HepG2 (cell line): ENCODE results near the gene MUSK. TPM values are rescaled to one million over a fixed set of nuclear protein-coding genes. Genes with fewer than 3 reads are reported as not detected.

Experiments used
- ATAC-seq: fragments of 200-7000 bp; cut with Tn5 transposase; 3 replicates; pipeline ENCODE4 v1.9.1; 2020; ENCODE audit warnings: mild to moderate bottlenecking, moderate library complexity
- BruUV-seq: library from RNA; stranded (reverse); fragments of 400-500 nt; replicated peaks from 2 replicates; lab custom pipeline; 2021; lab: Mats Ljungman, UMichigan
- CTCF ChIA-PET: fragments of 300-600 bp; formaldehyde crosslinking; extraction: SDS; loops from one replicate; lab custom pipeline; 2021; ENCODE audit warnings: low total read pairs, inconsistent platforms, low intra/inter-chr PET ratio; lab: Yijun Ruan, JAX
- POLR2A ChIA-PET: fragments of 350-600 bp; sonication (Branson Sonifier 250); formaldehyde crosslinking; loops from one replicate; lab custom pipeline; 2020; ENCODE audit warnings: antibody characterized with exemption, inconsistent platforms; lab: Yijun Ruan, JAX
- DNase-seq: peaks from one replicate; pipeline ENCODE4 v3.0.0-alpha.2; 2015; ENCODE audit warnings: low spot score
- FAIRE-seq: peaks from 3 replicates; lab custom pipeline; 2011; peaks lifted over from hg19 to GRCh38; lab: Jason Lieb, UNC
- H2AFZ ChIP-seq: one replicate; pipeline ENCODE4 v1.6.1; 2011; ENCODE audit warnings: low read length, inconsistent platforms
- H3K27ac ChIP-seq: fragments of 300-600 bp; 3 replicates; pipeline ENCODE4 v1.8.0; 2011; ENCODE audit warnings: mixed run types, mild to moderate bottlenecking, mixed read lengths, low read length, inconsistent platforms; ENCODE audit not compliant: insufficient read depth; ENCODE audit errors: extremely low read length
- H3K27me3 ChIP-seq, 2 experiments: fragments of 200-600 bp in 1 of 2; 2 replicates in 1 of 2; 3 replicates in 1 of 2; pipeline versions ENCODE4 v1.6.0 to v1.8.0; 2011; ENCODE audit warnings: low read length in 2 of 2, mild to moderate bottlenecking in 2 of 2, moderate library complexity in 2 of 2, inconsistent platforms in 1 of 2; ENCODE audit not compliant: insufficient read depth in 2 of 2, control insufficient read depth in 1 of 2
- H3K36me3 ChIP-seq, 2 experiments: fragments of 200-600 bp in 1 of 2; replicated peaks in 1 of 2; 2 replicates in 1 of 2; 3 replicates in 1 of 2; pipeline versions ENCODE4 v1.5.1 to v1.8.0; 2011; ENCODE audit warnings: low read length in 2 of 2, inconsistent platforms in 1 of 2; ENCODE audit not compliant: insufficient read depth in 2 of 2, control insufficient read depth in 1 of 2
- H3K4me1 ChIP-seq: 2 replicates; pipeline ENCODE4 v1.5.1; 2012; ENCODE audit warnings: low read length, inconsistent platforms; ENCODE audit not compliant: insufficient read depth
- H3K4me2 ChIP-seq: 2 replicates; pipeline ENCODE4 v1.6.0; 2011; ENCODE audit warnings: low read depth, low read length, inconsistent platforms
- H3K4me3 ChIP-seq, 3 experiments: fragments of 200-600 bp in 1 of 3; sonication (generic), shearing (Covaris generic) in 1 of 3; replicated peaks in 1 of 3; 2 replicates each; pipeline ENCODE4 v1.5.1; 2011 to 2016; ENCODE audit warnings: low read length in 3 of 3, inconsistent platforms in 2 of 3, low read depth in 2 of 3, mild to moderate bottlenecking in 2 of 3, control low read depth in 1 of 3, mixed read lengths in 1 of 3; ENCODE audit not compliant: insufficient read depth in 1 of 3
- H3K79me2 ChIP-seq: one replicate; pipeline ENCODE4 v1.6.1; 2011; ENCODE audit warnings: low read length, inconsistent platforms; ENCODE audit not compliant: insufficient read depth
- H3K9ac ChIP-seq: 2 replicates; pipeline ENCODE4 v1.6.0; 2011; ENCODE audit warnings: mild to moderate bottlenecking, low read depth, low read length, inconsistent platforms; ENCODE audit not compliant: insufficient read depth
- H3K9me3 ChIP-seq: 2 replicates; pipeline ENCODE4 v1.5.1; 2012; ENCODE audit warnings: mild to moderate bottlenecking, low read length
- H4K20me1 ChIP-seq: 2 replicates; pipeline ENCODE4 v1.6.0; 2011; ENCODE audit warnings: inconsistent platforms, mild to moderate bottlenecking, low read length, moderate library complexity; ENCODE audit not compliant: insufficient read depth
- ARID2 ChIP-seq: sonication (generic); formaldehyde crosslinking; IDR thresholded peaks from 2 replicates; pipeline ENCODE4 v1.8.1; 2022; ENCODE audit warnings: mild to moderate bottlenecking, missing genetic modification reagents, borderline replicate concordance
- HDAC2 ChIP-seq: sonication (generic); formaldehyde crosslinking; IDR thresholded peaks from 2 replicates; pipeline ENCODE4 v1.4.0; 2020; ENCODE audit warnings: missing genetic modification reagents
- MXD4 ChIP-seq: IDR thresholded peaks from 2 replicates; pipeline ENCODE4 v1.6.1; 2016; ENCODE audit warnings: mild to moderate bottlenecking, missing biosample characterization, missing genetic modification reagents
- NFKBIZ ChIP-seq: IDR thresholded peaks from 2 replicates; pipeline ENCODE4 v1.6.1; 2018; ENCODE audit warnings: missing genetic modification reagents, missing compliant biosample characterization
- NFRKB ChIP-seq: fragments of 450-650 bp; IDR thresholded peaks from 2 replicates; pipeline ENCODE4 v1.6.1; 2017
- NRL ChIP-seq: sonication (generic); formaldehyde crosslinking; IDR thresholded peaks from 2 replicates; pipeline ENCODE4 v1.5.0; 2020; ENCODE audit warnings: missing genetic modification reagents, mild to moderate bottlenecking, moderate library complexity, borderline replicate concordance
- PAXIP1 ChIP-seq: sonication (generic); formaldehyde crosslinking; conservative IDR thresholded peaks from 2 replicates; pipeline ENCODE4 v1.4.0; 2020; ENCODE audit warnings: mild to moderate bottlenecking, missing genetic modification reagents, moderate library complexity
- SAP130 ChIP-seq: IDR thresholded peaks from 2 replicates; pipeline ENCODE4 v1.6.1; 2016; ENCODE audit warnings: low read depth
- SOX13 ChIP-seq, 3 experiments: fragments of 450-650 bp in 1 of 3; sonication (generic) in 1 of 3; formaldehyde crosslinking in 1 of 3; IDR thresholded peaks in 2 of 3; conservative IDR thresholded peaks in 1 of 3; 2 replicates each; pipeline versions ENCODE4 v1.5.0 to v1.6.1; 2016 to 2020; ENCODE audit warnings: antibody characterized with exemption in 1 of 3, mild to moderate bottlenecking in 1 of 3, missing compliant biosample characterization in 1 of 3, missing genetic modification reagents in 1 of 3, moderate library complexity in 1 of 3
- STAG1 ChIP-seq: sonication (generic); formaldehyde crosslinking; IDR thresholded peaks from 2 replicates; pipeline ENCODE4 v1.4.0; 2020; ENCODE audit warnings: missing genetic modification reagents
- TMF1 ChIP-seq: sonication (generic); formaldehyde crosslinking; IDR thresholded peaks from 2 replicates; pipeline ENCODE4 v1.8.1; 2022; ENCODE audit warnings: low read depth, missing genetic modification reagents
- ZBTB21 ChIP-seq: sonication (generic); formaldehyde crosslinking; IDR thresholded peaks from 2 replicates; pipeline ENCODE4 v1.4.0; 2020; ENCODE audit warnings: missing genetic modification reagents
- ZBTB3 ChIP-seq: sonication (generic); formaldehyde crosslinking; IDR thresholded peaks from 2 replicates; pipeline ENCODE4 v1.4.0; 2020; ENCODE audit warnings: low read depth, mild to moderate bottlenecking, moderate library complexity, missing genetic modification reagents, borderline replicate concordance
- ZBTB7A ChIP-seq: sonication (generic); formaldehyde crosslinking; IDR thresholded peaks from 2 replicates; pipeline ENCODE4 v1.8.0; 2022; ENCODE audit warnings: mild to moderate bottlenecking, missing genetic modification reagents
- ZFX ChIP-seq: sonication (generic); formaldehyde crosslinking; IDR thresholded peaks from 2 replicates; pipeline ENCODE4 v1.4.0; 2020; ENCODE audit warnings: mild to moderate bottlenecking, low read depth, missing genetic modification reagents, moderate library complexity
- ZIK1 ChIP-seq: sonication (generic); formaldehyde crosslinking; IDR thresholded peaks from 2 replicates; pipeline ENCODE4 v1.5.0; 2020; ENCODE audit warnings: mild to moderate bottlenecking, low read depth, missing genetic modification reagents, borderline replicate concordance
- ZNF34 ChIP-seq: sonication (generic); formaldehyde crosslinking; IDR thresholded peaks from 2 replicates; pipeline ENCODE4 v1.4.0; 2020; ENCODE audit warnings: mild to moderate bottlenecking, missing genetic modification reagents, borderline replicate concordance
- ZNF589 ChIP-seq: sonication (generic); formaldehyde crosslinking; conservative IDR thresholded peaks from 2 replicates; pipeline ENCODE4 v1.8.0; 2022; ENCODE audit warnings: mild to moderate bottlenecking, moderate library complexity, missing genetic modification reagents
- ZNF737 ChIP-seq: sonication (generic); formaldehyde crosslinking; IDR thresholded peaks from 2 replicates; pipeline ENCODE4 v1.5.0; 2020; ENCODE audit warnings: missing genetic modification reagents, mild to moderate bottlenecking, borderline replicate concordance
- ZNF83 ChIP-seq: sonication (generic); formaldehyde crosslinking; IDR thresholded peaks from 2 replicates; pipeline ENCODE4 v1.4.0; 2020; ENCODE audit warnings: missing genetic modification reagents, mild to moderate bottlenecking, borderline replicate concordance
- WGBS: methylation state at CpG from one replicate; pipeline ENCODE4 v1.1.6; 2017; ENCODE audit warnings: low lambda C conversion rate; 5-methylcytosine and 5-hydroxymethylcytosine counted together
- in situ Hi-C: cut with HindIII; loops from 2 replicates; pipeline ENCODE4 v1.10.0; 2017; ENCODE audit warnings: low pct_unique_long_range_greater_than_20kb; ENCODE audit not compliant: extremely low pct_ligation_motif_present
- intact Hi-C: fragments of 100-400 bp; cut with micrococcal nuclease; formaldehyde crosslinking; loops from one replicate; pipeline ENCODE4 v1.10.0; 2022; ENCODE audit not compliant: unreplicated experiment
- polyA plus RNA-seq, 8 experiments: library from polyadenylated mRNA; depleted of rRNA in 3 of 8; stranded (reverse) in 7 of 8; unstranded in 1 of 8; fragments of >200 nt; fragmentation: Illumina TruSeq in 4 of 8; extraction: Trizol in 4 of 8; gene quantifications; 2 replicates each; pipeline versions ENCODE4 v1.2.1 to v1.2.3, GENCODE V29; 2011 to 2016; ENCODE audit warnings: low read depth in 4 of 8, missing spikeins in 1 of 8, mixed read lengths in 1 of 8; ENCODE audit not compliant: insufficient read depth in 1 of 8
- total RNA-seq, 5 experiments: library from RNA; depleted of rRNA; stranded (reverse); fragments of >200 nt; fragmentation: Illumina TruSeq; extraction: Trizol; gene quantifications; 2 replicates each; pipeline ENCODE4 v1.2.3, GENCODE V29; 2016; ENCODE audit warnings: low read depth in 1 of 5

Gene MUSK
- total and polyA plus RNA-seq, 2 of the 13 experiments (the other 11 are each of a cell fraction or from before 2014, with no cell fraction given) = not detected

DNA sequence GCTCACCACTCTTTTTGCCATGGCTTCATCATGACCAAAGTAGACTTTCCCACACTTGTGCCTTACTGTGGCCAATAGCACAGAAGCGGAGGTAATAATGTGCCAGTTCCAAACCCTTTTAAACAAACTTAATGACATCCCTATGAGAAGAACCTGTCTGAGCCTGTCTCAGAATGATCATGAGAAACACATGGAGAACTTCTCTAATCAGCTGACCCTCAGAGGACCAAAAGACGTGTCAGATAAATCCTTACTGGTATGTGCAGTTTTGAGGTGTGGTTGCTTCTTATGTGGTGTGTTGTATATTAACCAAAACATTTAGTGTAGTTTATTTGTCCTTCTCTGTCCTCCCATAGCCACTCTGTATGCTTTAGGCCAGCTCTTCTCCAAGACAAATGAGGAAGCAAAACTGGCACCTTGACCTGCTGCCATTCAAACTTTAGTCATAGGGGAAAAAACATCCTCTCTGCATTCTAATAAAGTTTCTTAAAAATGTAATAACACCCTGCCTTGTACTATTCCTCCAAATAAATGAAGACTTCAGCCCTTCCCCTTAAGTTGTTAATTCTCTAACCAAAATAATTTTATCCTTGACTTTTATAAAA lies 168.9 kb downstream of the MUSK start:
- ChIA-PET CTCF (no interaction called here), POLR2A (no interaction called here)
- no peak for TF ChIP-seq NFRKB
- TF ChIP-seq SOX13 (IDR thresholded peaks at IDR 0.05) = no peak
- no peak for TF ChIP-seq SOX13 (CRISPR knock-in tag; conservative IDR thresholded peaks at IDR 0.05 in 1 of 2, IDR thresholded peaks at IDR 0.05 in 1 of 2)
- TF ChIP-seq HDAC2 = no peak
- TF ChIP-seq ZFX (CRISPR knock-in tag) = no peak
- TF ChIP-seq TMF1 (CRISPR knock-in tag) = no peak
- TF ChIP-seq MXD4 (CRISPR knock-in tag) = no peak
- TF ChIP-seq STAG1 (CRISPR knock-in tag) = no peak
- TF ChIP-seq ZNF589 (CRISPR knock-in tag) = no peak
- no peak for TF ChIP-seq ZNF83 (CRISPR knock-in tag)
- TF ChIP-seq ZBTB7A (CRISPR knock-in tag) = no peak
- TF ChIP-seq ZNF737 (CRISPR knock-in tag) = no peak
- no peak for TF ChIP-seq ARID2 (CRISPR knock-in tag)
- TF ChIP-seq NFKBIZ (CRISPR knock-in tag) = no peak
- TF ChIP-seq SAP130 (CRISPR knock-in tag) = no peak
- no peak for TF ChIP-seq NRL (CRISPR knock-in tag)
- TF ChIP-seq ZIK1 = no peak
- no peak for TF ChIP-seq ZNF34 (CRISPR knock-in tag)
- no peak for TF ChIP-seq PAXIP1 (CRISPR knock-in tag)
- no peak for TF ChIP-seq ZBTB3 (CRISPR knock-in tag)
- no peak for TF ChIP-seq ZBTB21
- DNase-seq (no peak), ATAC-seq (no peak), FAIRE-seq (no peak)
- H3K79me2 ChIP-seq = no peaks in the 10 kb centered on the region
- intact Hi-C loops = no loop called here
- H2AFZ ChIP-seq = no peak overlapping the region
- H3K4me2 ChIP-seq = no peak overlapping the region
- no peaks in the 10 kb centered on the region for H3K36me3 ChIP-seq
- H3K4me3 ChIP-seq = no peak overlapping the region
- BruUV-seq = no TSS peak
- 7% methylated on average over 2 of the region's 2 CpGs for WGBS
- no peaks in the 10 kb centered on the region for H3K4me1 ChIP-seq
- H3K9me3 ChIP-seq = no peaks in the 10 kb centered on the region
- in situ Hi-C loops = no loop called here
- H3K9ac ChIP-seq = no peak overlapping the region
- H3K27ac ChIP-seq = no peak overlapping the region
- no peaks in the 10 kb centered on the region for H4K20me1 ChIP-seq
- no peaks in the 10 kb centered on the region for H3K27me3 ChIP-seq
